Measurements from ENCODE around the gene PDE1A. TPM values are rescaled to one million over a fixed set of nuclear protein-coding genes. Genes with fewer than 3 reads are reported as not detected.
A peak's percentile ranks its signal among the peaks of the same experiment; 100 is the strongest.

The PDE1A gene
- not detected in 2 replicates for total RNA-seq (2014; rRNA removed; shearing (Covaris generic))
- not detected in 2 replicates for total RNA-seq (2022)
- percentile 16 among the genes with signal in this experiment for Bru-seq, nascent RNA
- percentile 16 among the genes with signal in this experiment for BruChase-seq, experiment 1, labeled RNA remaining after a 6-hour chase
- percentile 21 among the genes with signal in this experiment for BruChase-seq, experiment 2, labeled RNA remaining after a 2-hour chase
- long read RNA-seq, partial matches to known transcripts: 0 of 1 reads
- long read RNA-seq, other reads (novel, unspliced or antisense): 1 of 1 reads

DNA sequence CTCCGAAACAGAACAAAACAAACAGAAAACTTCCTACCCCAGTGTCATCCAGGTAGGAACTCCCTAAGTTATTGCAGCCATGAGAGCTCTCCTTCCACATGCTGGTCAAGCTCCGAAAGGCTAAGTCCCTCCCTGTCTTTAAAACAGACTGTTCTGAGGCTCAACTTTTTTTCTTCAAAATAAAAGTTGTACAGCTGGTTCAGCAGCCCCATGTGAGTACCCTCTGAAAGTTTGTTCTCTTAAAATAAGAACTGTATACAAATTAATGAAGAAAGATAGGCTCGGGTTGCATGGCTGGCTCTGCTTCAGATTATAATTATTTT is at the start of gene PDE1A:
TSS of gene PDE1A (minus strand) at position 119 of the 323 bp plus-strand sequence.
- Histone ChIP-seq H3K4me1 (ENCODE audit: insufficient read depth, low read length, poor library complexity, severe bottlenecking) (no peaks in the 10 kb centered on the region), H4K20me1 (ENCODE audit: insufficient read depth, low read length) (no peaks in the 10 kb centered on the region), H2AFZ (ENCODE audit: low read length) (no peak within 1 kb of the TSS), H3K79me2 (ENCODE audit: insufficient read depth, low read depth, low read length) (no peaks in the 10 kb centered on the region), H3K9me2 (ENCODE audit: insufficient read depth, low read length) (no peaks in the 10 kb centered on the region), H3K4me2 (ENCODE audit: low read length) (no peak within 1 kb of the TSS), H3K4me3 (ENCODE audit: low read depth, low read length, poor library complexity, severe bottlenecking) (no peak within 1 kb of the TSS), H3K9me3 (ENCODE audit: low read length) (no peaks in the 10 kb centered on the region), H3K27ac (ENCODE audit: low read depth, low read length, poor library complexity, severe bottlenecking) (no peak within 1 kb of the TSS), H3K36me3 (ENCODE audit: insufficient read depth, low read length) (no peaks in the 10 kb centered on the region)
- TF ChIP-seq EZH2phosphoT487 (IDR thresholded peaks at IDR 0.05; ENCODE audit: borderline replicate concordance, low read depth, low read length): no peak
- TF ChIP-seq, protein P1, sequence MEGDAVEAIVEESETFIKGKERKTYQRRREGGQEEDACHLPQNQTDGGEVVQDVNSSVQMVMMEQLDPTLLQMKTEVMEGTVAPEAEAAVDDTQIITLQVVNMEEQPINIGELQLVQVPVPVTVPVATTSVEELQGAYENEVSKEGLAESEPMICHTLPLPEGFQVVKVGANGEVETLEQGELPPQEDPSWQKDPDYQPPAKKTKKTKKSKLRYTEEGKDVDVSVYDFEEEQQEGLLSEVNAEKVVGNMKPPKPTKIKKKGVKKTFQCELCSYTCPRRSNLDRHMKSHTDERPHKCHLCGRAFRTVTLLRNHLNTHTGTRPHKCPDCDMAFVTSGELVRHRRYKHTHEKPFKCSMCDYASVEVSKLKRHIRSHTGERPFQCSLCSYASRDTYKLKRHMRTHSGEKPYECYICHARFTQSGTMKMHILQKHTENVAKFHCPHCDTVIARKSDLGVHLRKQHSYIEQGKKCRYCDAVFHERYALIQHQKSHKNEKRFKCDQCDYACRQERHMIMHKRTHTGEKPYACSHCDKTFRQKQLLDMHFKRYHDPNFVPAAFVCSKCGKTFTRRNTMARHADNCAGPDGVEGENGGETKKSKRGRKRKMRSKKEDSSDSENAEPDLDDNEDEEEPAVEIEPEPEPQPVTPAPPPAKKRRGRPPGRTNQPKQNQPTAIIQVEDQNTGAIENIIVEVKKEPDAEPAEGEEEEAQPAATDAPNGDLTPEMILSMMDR (conservative IDR thresholded peaks at IDR 0.05; ENCODE audit: low read length): no peak
- ChIA-PET CTCF (ENCODE audit: unreplicated experiment) (no interaction called here), POLR2A (no interaction called here)
- no TSS peak for BruUV-seq (replicated peaks)
- intact Hi-C loops (cut with micrococcal nuclease; ENCODE audit: unreplicated experiment): no loop called here
- no peak for DNase-seq (ENCODE audit: low spot score)

DNA sequence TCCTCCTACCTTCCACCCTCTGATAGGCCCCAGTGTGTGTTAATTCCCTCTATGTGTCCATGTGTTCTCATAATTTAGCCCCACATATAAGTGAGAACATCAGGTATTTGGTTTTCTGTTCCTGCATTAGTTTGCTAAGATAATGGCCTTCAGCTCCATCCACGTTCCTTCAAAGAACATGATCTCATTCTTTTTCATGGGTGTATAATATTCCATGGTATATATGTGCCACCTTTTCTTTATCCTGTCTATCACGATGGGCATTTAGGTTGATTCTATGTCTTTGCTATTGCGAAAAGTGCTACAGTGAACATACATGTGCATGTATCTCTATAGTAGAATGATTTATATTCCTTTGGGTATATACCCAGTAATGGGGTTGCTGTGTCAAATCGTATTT is 46.8 kb upstream of the PDE1A start:
- no peak overlapping the region for H2AFZ ChIP-seq (ENCODE audit: low read length)
- POLR2A ChIA-PET: no interaction called here

DNA sequence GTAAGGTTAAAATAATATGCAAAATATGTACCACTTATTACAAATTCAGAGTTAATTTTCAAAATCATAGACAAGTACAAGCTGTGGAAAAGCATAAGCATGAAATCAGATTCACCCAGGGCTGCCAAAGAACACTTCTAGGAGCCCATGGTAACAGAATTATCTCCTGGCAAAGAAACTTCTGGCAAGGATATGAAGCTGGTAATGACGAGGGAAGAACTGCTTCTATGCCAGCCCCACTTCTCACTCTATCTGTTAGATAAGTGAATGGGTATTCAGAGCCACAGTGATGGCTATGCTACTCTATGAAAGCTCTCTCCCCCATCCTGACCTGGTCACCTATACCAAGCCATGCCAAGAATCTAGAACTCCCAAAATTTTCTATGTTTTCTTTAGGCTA is 36.9 kb upstream of the PDE1A start:
- Histone ChIP-seq H4K20me1 (ENCODE audit: insufficient read depth, low read length) (no peaks in the 10 kb centered on the region), H3K79me2 (ENCODE audit: insufficient read depth, low read depth, low read length) (no peaks in the 10 kb centered on the region), H3K4me2 (ENCODE audit: low read length) (no peak overlapping the region), H3K9me2 (ENCODE audit: insufficient read depth, low read length) (no peaks in the 10 kb centered on the region), H3K27ac (ENCODE audit: low read depth, low read length, poor library complexity, severe bottlenecking) (no peak overlapping the region), H3K4me1 (ENCODE audit: insufficient read depth, low read length, poor library complexity, severe bottlenecking) (no peaks in the 10 kb centered on the region), H2AFZ (ENCODE audit: low read length) (no peak overlapping the region), H3K4me3 (ENCODE audit: low read depth, low read length, poor library complexity, severe bottlenecking) (no peak overlapping the region), H3K36me3 (ENCODE audit: insufficient read depth, low read length) (no peaks in the 10 kb centered on the region), H3K9me3 (ENCODE audit: low read length) (no peaks in the 10 kb centered on the region)
- CTCF ChIA-PET (ENCODE audit: unreplicated experiment): no interaction called here
- POLR2A ChIA-PET: no interaction called here
- no peak for DNase-seq (ENCODE audit: low spot score)
- no TSS peak for BruUV-seq (replicated peaks)
- TF ChIP-seq, protein P1 (conservative IDR thresholded peaks at IDR 0.05; ENCODE audit: low read length): no peak
- TF ChIP-seq EZH2phosphoT487 (IDR thresholded peaks at IDR 0.05; ENCODE audit: borderline replicate concordance, low read depth, low read length): no peak
- intact Hi-C loops (cut with micrococcal nuclease; ENCODE audit: unreplicated experiment): no loop called here

More for the DNA sequence above, 46.8 kb upstream of the PDE1A start:
- CTCF ChIA-PET (ENCODE audit: unreplicated experiment): no interaction called here
- BruUV-seq (replicated peaks): no TSS peak
- Histone ChIP-seq H3K27ac (ENCODE audit: low read depth, low read length, poor library complexity, severe bottlenecking) (no peak overlapping the region), H3K36me3 (ENCODE audit: insufficient read depth, low read length) (no peaks in the 10 kb centered on the region), H3K4me3 (ENCODE audit: low read depth, low read length, poor library complexity, severe bottlenecking) (no peak overlapping the region), H3K4me1 (ENCODE audit: insufficient read depth, low read length, poor library complexity, severe bottlenecking) (no peaks in the 10 kb centered on the region), H3K4me2 (ENCODE audit: low read length) (no peak overlapping the region), H3K9me2 (ENCODE audit: insufficient read depth, low read length) (no peaks in the 10 kb centered on the region), H3K79me2 (ENCODE audit: insufficient read depth, low read depth, low read length) (no peaks in the 10 kb centered on the region), H4K20me1 (ENCODE audit: insufficient read depth, low read length) (no peaks in the 10 kb centered on the region), H3K9me3 (ENCODE audit: low read length) (0 out of 2 replicates have a peak, but pooled peaks cover 4% of the 10 kb centered on the region)
- DNase-seq (ENCODE audit: low spot score): no peak
- TF ChIP-seq, protein P1 (conservative IDR thresholded peaks at IDR 0.05; ENCODE audit: low read length): no peak
- TF ChIP-seq EZH2phosphoT487 (IDR thresholded peaks at IDR 0.05; ENCODE audit: borderline replicate concordance, low read depth, low read length): no peak
- intact Hi-C loops (cut with micrococcal nuclease; ENCODE audit: unreplicated experiment): no loop called here
